ENCODE results near the gene STARD7. TPM values are rescaled to one million over a fixed set of nuclear protein-coding genes. Genes with fewer than 3 reads are reported as not detected.

The STARD7 gene
- total RNA-seq, 1 donor from 2014 or later: 142 TPM

- DNase-seq (ENCODE audit: low spot score): peak; percentile 74
- intact Hi-C loops (cut with DNase I): no loop called here
Observed at GRCh38 chr2:96153291-96153713, 55.3 kb downstream of the STARD7 start.

- intact Hi-C loops (cut with DNase I): no loop called here
- peak; percentile 63 for DNase-seq (ENCODE audit: low spot score)
Observed at GRCh38 chr2:96152304-96153161, 56.1 kb downstream of the STARD7 start.

- intact Hi-C loops (cut with DNase I): no loop called here
- peak; percentile 63 for DNase-seq (ENCODE audit: low spot score)
Observed at GRCh38 chr2:96151595-96152303, 56.9 kb downstream of the STARD7 start.

GRCh38 chr2:96150791-96151594, 57.6 kb downstream of the STARD7 start:
- DNase-seq (ENCODE audit: low spot score): peak; percentile 62
- intact Hi-C loops (cut with DNase I): no loop called here

GRCh38 chr2:96150007-96150640, 58.5 kb downstream of the STARD7 start:
- intact Hi-C loops (cut with DNase I): no loop called here
- DNase-seq (ENCODE audit: low spot score): peak; percentile 44

GRCh38 chr2:96148410-96149217, 60.0 kb downstream of the STARD7 start:
- intact Hi-C loops (cut with DNase I): loop anchor here (5.0 kb wide), 1 partner anchor 119 kb away; the partner anchor contains the start of genes CIAO1 and TMEM127
- peak; percentile 87 for DNase-seq (ENCODE audit: low spot score)

- DNase-seq (ENCODE audit: low spot score): peak; percentile 51
- intact Hi-C loops (cut with DNase I): loop anchor here (5.0 kb wide), 1 partner anchor 120 kb away; the partner anchor contains the start of genes CIAO1 and TMEM127
Observed at GRCh38 chr2:96147593-96148201, 60.9 kb downstream of the STARD7 start.

GRCh38 chr2:96146881-96147592, 61.6 kb downstream of the STARD7 start:
- DNase-seq (ENCODE audit: low spot score): peak; percentile 63
- intact Hi-C loops (cut with DNase I): loop anchor here (5.0 kb wide), 1 partner anchor 120 kb away; the partner anchor contains the start of genes CIAO1 and TMEM127

- peak; percentile 87 for DNase-seq (ENCODE audit: low spot score)
- intact Hi-C loops (cut with DNase I): loop anchor here (5.0 kb wide), 1 partner anchor 121 kb away; the partner anchor contains the start of genes CIAO1 and TMEM127
Observed at GRCh38 chr2:96146153-96146880, 62.3 kb downstream of the STARD7 start.

GRCh38 chr2:96145848-96146152, 62.8 kb downstream of the STARD7 start:
- intact Hi-C loops (cut with DNase I): loop anchor here (2.0 to 5.0 kb wide), 2 partner anchors 63 to 122 kb away; partner anchors contain the start of genes CIAO1, STARD7 and TMEM127
- no peak for DNase-seq (ENCODE audit: low spot score)

GRCh38 chr2:96145036-96145847, 63.4 kb downstream of the STARD7 start, which contains the start of gene DUSP2:
TSS of gene DUSP2 (minus strand) at chr2:96145440. CDS start at chr2:96145354, 86 bp downstream.
- peak; percentile 88 for DNase-seq (ENCODE audit: low spot score)
- intact Hi-C loops (cut with DNase I): loop anchor here (2.0 to 5.0 kb wide), 2 partner anchors 64 to 122 kb away; partner anchors contain the start of genes CIAO1, STARD7 and TMEM127

GRCh38 chr2:96144481-96145035, 64.1 kb downstream of the STARD7 start:
- DNase-seq (ENCODE audit: low spot score): peak; percentile 76
- intact Hi-C loops (cut with DNase I): loop anchor here (2.0 to 5.0 kb wide), 2 partner anchors 64 to 123 kb away; partner anchors contain the start of genes CIAO1, STARD7 and TMEM127

- intact Hi-C loops (cut with DNase I): loop anchor here (2.0 kb wide), 1 partner anchor 65 kb away; the partner anchor contains the start of gene STARD7
- peak; percentile 53 for DNase-seq (ENCODE audit: low spot score)
Observed at GRCh38 chr2:96143848-96144480, 64.7 kb downstream of the STARD7 start.

- DNase-seq (ENCODE audit: low spot score): peak; percentile 41
- intact Hi-C loops (cut with DNase I): no loop called here
Observed at GRCh38 chr2:96143231-96143847, 65.3 kb downstream of the STARD7 start.

Data from cardiac septum (tissue), 1 donor.